ENCODE data around the gene ATP5ME.

DNA sequence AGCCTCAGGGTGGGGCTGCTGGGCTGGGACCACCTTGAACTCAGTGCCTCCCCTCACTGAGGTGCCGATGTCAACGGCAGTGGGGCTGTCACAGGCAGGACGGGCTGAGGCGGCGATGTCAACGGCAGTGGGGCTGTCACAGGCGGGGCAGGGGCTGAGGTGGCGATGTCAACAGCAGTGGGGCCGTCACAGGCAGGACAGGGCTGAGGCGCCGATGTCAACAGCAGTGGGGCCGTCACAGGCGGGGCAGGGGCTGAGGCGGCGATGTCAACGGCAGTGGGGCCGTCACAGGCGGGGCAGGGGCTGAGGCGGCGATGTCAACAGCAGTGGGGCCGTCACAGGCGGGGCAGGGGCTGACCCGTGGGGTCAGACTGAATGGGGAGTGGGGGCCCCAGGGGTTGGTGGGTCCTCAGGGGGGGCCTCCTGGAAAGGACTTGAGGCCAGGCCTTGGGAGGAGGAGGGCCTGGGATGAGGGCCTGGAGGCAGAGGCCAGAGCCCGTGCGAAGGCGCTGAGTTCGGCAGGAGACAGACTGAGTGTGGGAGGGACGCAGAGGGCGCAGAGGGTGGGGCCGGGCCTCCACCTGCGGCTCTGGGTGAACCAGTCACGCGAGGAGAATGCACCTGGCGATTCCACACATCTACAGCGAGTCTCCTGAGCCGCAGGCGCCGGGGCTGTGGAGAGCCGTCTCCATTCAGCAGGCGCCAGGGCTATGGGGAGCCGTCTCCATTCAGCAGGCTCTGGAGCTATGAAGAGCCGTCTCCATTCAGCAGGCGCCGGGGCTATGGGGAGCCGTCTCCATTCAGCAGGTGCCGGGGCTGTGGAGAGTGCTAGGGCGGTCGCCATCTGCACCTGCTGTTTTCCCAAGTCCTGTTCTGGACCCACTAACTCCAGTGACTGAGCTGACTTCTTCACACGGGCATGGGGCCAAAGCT, 22.9 kb downstream of the ATP5ME start:
- TF ChIP-seq, protein P1, sequence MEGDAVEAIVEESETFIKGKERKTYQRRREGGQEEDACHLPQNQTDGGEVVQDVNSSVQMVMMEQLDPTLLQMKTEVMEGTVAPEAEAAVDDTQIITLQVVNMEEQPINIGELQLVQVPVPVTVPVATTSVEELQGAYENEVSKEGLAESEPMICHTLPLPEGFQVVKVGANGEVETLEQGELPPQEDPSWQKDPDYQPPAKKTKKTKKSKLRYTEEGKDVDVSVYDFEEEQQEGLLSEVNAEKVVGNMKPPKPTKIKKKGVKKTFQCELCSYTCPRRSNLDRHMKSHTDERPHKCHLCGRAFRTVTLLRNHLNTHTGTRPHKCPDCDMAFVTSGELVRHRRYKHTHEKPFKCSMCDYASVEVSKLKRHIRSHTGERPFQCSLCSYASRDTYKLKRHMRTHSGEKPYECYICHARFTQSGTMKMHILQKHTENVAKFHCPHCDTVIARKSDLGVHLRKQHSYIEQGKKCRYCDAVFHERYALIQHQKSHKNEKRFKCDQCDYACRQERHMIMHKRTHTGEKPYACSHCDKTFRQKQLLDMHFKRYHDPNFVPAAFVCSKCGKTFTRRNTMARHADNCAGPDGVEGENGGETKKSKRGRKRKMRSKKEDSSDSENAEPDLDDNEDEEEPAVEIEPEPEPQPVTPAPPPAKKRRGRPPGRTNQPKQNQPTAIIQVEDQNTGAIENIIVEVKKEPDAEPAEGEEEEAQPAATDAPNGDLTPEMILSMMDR (IDR thresholded peaks at IDR 0.05; ENCODE audit: insufficient read depth, low read depth, low read length): no peak
- TF ChIP-seq EZH2 (IDR thresholded peaks at IDR 0.05; ENCODE audit: insufficient read depth, low read length): no peak

Measured in astrocyte (in vitro differentiated cells and primary cell).